HG02885 (cell line): Measurements from ENCODE around the gene MOB3B.
A peak's percentile ranks its signal among the peaks of the same experiment; 100 is the strongest.

Source experiments
- ATAC-seq: cut with Tn5 transposase; IDR thresholded peaks from one replicate; pipeline ENCODE4 v1.9.1; 2021; ENCODE audit warnings: mild to moderate bottlenecking; ENCODE audit not compliant: unreplicated experiment, poor library complexity

Gene MOB3B

DNA sequence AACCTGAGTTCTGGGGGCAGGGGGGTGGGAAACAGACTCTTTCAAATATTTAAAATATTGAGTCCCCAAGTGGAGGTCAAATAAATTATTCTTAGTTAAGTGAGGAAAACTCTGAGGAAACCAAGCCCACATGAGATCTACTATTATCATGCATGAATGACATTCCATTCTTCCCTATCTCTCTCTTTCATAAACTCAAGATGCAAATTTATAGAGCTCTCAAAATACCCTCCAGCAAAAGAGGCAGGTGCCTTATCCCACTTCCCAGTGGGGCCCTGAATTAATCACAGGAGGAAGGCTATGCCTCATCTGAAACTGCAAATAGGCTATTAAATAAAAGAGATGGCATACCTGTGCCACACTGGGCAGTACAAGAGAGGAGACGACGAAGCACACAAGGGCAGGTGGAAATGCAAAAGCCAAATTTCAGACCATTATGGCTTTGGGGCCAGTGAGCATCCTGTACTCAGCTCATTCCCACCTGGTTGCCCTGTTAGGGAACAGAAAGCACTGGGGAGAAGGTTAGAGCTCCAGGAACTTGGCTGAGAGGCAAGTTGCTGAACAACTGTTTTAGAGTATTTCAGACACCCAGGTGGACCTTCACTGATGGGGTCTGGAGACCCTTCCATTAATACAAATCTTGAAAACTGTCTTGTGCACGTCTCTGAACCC lies 130.5 kb downstream of the MOB3B start:
- no peak for ATAC-seq

DNA sequence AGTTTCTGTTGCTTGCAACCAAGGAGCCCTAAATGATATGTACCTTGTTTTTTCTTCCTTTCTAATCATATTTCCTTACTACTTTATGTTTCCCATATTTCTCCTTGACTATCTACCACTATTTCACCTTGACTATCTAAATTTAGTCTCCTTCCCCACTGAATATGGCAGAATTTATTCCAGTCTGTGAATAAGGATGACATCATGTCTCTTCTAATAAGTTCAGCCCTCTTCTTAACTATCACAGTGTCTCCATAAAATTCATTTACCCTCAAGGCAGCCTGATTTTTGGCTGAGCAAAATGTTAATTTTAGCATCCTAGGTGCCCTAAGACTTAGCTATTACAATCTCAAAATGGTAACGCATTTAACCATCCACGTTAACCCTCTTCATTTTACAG lies 133.1 kb downstream of the MOB3B start:
- ATAC-seq: no peak

DNA sequence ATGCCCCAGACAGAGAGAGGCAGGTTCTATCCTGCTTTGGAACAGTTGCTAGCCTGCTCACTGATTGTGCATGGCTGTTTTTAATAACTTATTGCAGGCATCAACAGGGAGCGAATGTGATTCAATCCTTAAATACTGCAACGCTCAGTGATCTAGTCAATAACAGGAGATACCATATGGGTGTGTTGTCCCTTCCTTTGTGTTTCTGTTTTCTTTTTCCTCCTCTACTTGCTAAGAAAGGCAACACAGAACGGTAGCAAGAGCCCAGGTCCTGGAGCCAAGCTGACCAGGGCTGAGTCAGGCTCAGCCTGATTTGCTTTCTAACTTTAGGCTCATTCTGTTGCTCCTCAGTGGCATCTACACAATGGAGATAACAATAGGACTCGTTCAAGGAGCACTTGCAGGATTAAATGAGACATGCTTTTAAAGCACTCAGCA lies 134.1 kb downstream of the MOB3B start:
- ATAC-seq: no peak

DNA sequence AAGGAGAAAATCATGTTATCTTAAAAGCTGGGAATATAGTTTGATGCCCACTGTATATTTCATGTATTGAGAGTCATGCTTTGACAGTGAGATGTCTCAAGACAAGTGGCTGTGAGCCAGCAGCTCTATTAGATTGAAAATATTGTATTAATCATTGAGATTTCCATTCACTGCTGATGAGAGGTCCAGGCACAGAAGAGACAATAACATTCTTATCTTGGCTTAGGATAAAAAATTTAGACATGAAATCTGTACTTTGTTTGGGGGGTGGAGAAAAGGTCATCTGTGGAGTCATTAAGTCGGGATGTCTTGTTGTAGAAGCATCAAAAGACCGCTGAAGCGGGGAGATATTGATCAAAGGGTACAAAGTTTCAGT lies 134.8 kb downstream of the MOB3B start:
- ATAC-seq: no peak

DNA sequence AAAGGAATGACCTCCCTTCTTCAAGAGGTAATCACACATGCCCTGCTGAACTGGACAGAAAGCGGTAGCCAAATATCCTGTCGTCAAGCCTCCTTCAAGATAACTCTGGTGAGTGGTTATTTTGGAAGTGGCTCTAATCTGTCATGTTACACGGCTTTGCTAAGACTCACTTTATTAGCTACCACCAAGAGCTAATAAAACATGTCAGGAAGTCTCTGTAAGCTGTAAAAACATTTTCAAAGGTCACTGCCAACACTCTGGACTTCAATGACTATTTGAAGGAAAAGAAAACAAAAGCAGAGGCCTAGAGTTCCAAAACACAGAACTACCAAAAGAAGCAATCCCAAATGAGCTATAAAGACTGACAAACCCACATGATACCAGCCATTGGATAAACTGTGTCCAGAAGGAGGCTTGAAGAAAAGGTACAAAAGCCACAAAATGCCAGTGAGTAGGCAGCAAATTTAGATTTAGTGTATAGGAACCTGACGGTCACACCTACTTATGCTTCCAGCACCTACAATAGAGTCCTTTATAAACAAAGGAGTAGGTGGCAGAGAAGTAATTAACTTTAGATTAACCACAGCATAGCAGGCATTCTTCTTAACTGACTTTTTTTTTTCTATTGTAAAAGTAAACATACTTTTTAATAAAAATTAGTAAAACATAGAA lies 135.3 kb downstream of the MOB3B start:
- no peak for ATAC-seq

DNA sequence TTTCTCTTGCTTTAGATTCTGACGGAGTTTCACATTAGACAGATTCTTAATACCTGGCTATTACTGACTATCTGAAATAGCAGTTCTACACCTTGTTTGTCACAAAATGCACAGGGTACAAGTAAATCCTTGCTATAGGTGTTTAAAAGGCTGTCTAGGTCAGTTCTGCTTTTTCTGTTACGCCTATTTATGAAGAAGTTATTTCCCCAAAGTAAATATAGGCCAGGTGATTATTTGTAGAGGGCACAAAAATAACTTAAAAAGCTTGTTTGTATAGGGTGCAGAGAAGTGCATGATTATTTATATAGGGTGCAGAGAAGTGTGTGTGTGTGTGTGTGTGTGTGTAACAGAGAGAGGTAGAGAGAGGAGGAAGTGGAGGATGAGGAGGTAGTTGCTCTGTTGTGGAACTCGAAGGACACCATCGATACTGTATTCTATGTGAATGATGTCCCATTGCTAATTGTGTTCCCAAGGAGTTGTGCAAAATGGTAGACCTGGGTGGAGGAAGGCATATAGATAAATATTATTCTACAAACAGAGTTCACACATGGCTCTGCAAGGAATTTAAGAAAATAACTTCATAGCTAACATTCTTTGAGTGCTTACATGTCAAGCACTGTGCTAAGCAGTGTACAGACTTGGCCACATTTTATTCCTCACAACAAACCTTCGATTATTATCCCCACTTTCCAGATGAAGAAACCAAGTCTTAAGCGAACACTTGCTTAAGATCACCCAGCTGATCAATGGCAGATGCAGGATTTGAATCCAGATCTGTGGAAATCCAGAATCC lies 136.4 kb downstream of the MOB3B start:
- peak; percentile 51 for ATAC-seq

DNA sequence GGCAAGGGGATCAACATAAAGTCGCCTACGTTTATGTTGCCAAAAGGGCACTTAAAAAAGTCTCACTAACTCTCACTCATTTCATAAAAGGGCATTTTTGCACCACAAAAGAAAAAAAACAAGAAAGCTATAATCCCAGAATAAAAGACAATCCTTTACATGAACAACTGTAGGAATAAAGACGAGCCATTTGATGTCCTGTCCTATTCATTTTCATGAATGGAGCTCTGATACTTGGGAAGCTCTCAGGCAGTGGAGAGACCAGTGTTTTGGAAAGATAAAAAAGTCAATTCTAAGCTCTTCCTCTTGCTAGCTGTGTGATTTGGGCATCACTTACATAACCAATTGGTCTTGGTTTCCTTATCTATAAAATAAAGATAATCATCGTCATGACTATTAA lies 137.2 kb downstream of the MOB3B start:
- no peak for ATAC-seq

DNA sequence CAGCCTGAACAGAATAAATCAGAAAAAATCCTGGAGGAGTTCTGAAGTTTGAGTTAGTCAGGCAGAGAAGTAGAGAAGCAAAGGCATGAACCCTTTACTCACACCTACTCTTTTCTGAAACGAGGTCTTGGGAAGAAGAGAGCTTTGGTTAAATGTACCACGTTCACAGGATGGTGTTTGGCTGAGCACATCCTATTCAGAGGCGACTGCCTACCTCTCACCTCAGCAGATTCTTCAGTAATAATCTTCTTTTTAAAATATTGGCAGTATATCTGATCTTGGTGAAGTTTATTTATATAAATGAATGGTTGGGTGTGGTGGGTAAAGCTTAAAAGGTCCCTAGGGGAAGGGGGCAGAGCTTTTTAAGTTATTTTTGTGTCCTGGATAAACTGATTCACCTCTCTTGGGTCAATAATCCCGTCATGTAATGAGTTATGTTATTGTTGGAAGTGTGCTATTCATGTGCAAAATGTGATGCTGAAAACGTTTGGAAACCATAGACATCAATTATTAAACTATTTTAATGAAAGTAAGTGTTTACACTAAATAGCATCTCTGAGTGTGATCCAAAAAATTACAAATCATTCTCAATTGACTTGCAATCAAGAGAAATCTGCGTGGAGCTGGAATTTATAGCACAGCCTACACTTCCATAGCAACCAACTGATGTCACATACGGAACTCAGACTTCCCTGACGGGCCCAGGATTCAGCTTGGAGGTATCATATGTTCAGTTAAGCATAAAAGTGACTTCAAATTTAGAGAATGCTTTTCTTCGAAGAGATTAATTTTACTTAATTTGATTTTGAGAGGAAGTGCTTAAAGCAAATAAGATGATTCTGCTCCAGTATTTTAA lies 138.3 kb downstream of the MOB3B start:
- ATAC-seq: no peak

DNA sequence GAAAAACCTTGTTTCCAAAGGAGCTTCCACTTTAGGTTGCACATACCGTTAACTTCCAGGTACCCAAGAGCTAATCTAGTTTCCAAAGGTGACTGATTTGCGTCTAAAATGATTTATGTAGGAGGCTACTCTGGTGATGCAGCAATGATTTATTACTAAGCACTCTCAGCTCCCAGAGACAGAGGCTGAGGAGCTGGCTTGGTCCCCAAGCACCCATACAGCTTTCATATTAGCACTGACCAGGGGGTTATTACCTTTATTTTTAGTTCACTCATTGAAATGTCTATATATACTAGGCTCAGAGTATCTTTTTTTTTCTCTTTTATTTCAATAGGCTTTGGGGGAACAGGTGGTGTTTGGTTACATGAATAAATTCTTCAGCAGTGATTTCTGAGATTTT lies 141.5 kb downstream of the MOB3B start:
- ATAC-seq: no peak

DNA sequence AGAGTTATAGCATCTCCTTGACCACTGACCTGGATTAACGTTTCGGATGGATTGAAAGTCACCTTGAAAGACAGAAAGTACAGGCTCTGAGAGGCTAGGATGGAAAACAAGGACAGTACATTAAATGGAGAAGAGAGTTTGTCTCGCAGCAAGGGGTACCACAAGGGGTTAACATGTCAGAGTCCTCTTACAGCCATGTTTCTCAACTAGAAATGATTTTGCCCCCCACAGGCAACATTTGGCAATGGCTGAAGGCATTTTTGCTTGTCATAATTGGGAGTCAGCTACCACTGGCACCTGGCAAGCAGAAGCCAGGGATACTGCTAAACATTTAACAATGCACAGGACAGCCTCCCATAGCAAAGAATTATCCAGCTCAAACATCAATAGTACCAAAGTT lies 141.9 kb downstream of the MOB3B start:
- no peak for ATAC-seq

DNA sequence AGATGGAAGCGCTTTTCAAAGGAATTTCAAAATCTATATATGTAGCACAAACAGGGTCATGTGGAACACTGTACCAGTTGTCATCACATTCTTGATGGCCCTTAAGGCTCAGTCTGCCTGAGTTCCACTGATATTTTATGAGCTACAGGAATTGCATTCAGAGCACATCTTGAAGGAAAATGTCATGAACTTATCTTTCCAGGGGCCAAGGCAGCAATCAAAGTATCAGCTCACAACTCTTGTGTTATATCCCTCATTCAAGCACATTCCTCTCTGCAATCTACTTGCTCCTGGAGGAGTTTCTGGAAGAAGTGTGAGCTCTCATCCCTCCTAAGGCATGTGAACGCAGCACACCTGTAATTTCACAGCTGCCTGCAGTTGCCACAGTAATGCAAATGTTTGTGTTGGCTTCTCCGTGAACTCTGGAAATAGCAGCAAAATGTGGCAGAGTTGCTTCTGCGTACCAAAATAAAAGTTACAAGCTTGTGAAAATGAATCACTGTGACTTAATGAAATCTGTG lies 143.0 kb downstream of the MOB3B start:
- no peak for ATAC-seq

DNA sequence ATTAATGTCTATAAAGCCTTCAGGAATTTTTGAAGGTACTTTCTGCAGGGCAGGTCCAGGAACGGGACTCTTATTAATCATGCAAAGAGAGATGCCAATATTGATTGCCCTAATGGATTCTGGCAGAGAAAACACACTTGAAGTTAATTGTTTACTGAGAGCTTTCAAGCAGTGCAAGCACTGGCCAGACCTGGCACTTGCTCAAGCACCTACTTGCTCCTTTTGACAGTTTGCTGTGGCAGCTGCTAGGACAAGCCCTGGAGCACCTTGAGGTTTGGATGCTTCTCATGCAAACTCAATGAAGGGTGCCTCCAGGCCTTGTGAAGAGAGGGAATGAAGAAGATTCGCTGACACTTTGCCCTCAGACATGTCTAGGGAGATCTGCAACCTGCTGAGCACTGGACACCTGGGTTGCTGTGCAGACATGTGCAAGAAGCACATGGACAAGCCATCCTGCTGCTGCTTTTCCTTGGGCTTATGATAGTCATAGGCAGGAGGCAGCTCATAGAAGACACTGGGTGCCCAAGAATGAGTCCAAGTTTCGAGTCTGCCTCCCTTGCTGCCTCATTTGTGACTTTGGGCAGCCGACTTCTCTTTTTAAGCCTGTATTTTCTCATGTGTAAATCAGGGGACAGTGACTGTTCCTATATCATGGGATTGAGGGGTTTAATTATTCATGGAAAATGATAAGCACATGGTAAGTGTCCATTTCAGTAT lies 143.8 kb downstream of the MOB3B start:
- ATAC-seq: no peak

DNA sequence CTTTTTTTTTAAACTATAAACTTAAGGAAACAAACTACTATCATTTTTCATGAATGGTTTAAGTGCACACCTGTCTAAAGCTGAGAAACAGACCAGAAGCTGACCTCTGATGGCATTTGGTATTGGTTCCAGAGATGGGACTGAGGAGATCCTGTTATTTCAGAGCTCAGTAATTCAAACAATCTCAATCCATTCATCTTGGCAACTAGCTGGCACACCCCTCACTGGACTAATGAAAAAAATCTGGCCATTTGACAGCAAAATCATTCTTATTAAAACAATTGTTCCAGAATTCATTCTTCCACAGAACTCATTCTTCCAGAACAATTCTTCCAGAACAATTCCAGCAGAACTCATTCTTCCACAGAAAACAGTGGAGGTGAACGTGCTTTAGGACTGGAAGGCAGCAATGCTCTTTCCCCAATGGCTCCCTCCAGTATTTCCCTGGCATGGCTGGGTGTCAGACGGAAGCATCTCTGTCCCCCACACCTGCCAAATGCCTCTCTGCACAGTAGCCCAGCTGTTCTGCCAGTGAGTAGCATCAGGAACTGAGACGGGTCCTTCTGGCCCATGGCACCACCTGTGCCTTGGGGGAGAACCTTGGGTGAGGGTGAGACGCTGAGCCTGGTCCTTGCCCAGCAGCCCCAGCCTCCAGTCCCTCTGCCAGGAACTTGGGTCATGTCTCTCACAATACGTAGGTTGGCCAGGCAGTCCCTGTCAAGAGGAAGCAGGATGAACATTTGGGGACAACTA lies 145.2 kb downstream of the MOB3B start:
- ATAC-seq: no peak

DNA sequence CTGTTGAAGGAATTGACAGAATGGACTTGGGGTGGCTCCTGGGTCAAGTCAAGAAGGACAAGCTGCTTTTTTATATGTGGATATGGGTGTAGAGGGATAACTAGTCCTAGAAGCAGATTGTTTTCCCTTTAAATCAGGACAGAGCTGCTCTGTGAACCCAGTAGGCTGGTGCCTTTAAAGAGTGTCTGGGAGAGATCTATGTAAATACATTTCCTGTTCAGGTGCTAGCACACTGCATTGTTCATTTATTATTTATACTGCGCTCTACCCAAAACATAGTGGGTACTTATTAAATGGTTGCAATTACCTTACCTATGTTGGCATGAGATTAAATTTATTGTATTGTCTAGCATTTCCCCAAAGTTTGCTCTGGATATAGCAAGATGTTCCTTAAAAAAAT lies 146.1 kb downstream of the MOB3B start:
- no peak for ATAC-seq

DNA sequence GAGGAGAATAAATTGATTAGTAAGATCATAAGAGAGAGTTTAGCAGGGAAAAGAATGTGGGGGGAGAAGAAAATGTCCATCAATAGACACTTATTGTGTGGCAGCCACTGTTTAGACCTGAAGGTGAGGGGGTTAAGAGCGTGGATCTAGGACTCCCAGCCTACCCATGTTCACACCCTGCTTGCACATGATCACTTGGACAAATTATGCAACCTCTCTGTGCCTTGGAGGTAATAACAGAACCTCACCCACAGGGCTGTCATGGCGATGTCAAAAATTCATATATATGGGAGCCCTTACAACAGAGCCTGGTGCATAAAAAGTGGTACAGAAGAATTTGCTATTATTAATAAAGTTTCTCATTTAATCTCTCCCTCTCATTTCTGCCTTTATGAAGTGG lies 146.6 kb downstream of the MOB3B start:
- no peak for ATAC-seq

DNA sequence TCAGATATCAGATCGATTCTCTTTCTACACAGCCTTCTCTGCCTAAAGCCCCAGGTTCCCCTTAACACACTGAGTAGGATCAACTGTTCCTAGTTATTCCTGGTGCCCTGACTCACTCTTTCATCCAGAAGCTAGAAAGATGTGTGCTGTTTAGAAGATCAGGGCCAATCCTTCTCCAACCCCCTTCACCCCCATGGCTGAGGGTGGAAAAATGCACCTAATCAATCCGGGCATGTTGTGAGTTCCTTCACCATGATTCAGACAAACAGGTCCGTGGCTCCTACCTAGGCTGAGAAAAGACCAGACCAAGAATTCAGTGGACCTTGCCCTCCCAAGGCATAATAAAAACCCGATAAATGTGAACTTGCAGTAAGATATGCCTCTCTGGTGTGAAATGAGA lies 147.3 kb downstream of the MOB3B start:
- no peak for ATAC-seq

DNA sequence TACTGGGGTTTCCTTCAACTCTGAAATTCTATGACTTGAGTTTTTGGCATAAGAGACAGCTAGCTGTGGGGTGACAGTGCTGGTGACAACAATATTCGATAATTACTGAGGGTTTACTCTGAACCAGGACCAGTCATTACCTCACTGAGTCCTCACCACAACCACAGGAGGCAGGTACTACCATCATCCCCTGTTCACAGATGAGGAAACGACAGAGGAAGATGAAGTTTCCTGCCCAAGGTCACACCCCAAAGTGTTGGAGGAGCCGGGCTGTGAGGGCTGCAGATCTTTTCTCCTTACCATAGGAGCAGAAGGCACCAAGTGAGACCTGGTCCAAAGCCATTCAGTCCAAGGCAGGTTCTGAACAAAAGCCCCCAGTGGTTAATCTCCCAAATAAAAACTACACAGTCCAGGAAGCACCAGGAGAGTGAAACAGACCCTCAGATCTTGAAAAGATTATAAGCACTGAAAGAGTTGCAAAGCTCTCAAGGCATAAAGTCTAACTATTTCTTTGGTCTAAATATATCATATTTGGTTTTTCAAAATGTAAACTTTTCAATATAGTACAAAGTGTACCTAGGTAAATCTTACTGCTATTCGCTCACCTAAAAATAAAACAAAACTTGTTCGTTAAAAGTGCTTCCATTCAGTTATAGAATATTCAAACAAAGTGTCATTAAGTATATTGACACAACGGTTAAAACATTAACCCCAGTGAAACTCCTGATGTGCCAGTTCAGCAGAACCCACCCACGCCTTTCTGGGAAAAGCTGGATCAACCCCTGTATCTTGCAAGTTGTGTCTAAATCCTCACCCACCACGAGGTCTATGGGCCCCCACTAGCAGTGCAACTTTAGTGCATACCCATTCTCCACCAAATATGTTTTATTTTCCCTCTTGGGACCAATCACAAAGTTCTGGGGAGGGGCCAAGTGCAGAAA lies 150.0 kb downstream of the MOB3B start:
- peak; percentile 31 for ATAC-seq
